ENCODE results near the gene CASP8. TPM values are rescaled to one million over a fixed set of nuclear protein-coding genes. Genes with fewer than 3 reads are reported as not detected.

The CASP8 gene
- total RNA-seq, 2 experiments from 2014 or later, result 172 to 175 TPM

GRCh38 chr2:201262718-201263117, 2.4 kb downstream of the CASP8 start:
- Mint-ChIP-seq H3K4me3 (peak overlapping the region; percentile 87), H3K27ac (peak overlapping the region; percentile 97), H3K36me3 (ENCODE audit: low read depth) (peaks cover 66% of the 10 kb centered on the region), H3K4me1 (ENCODE audit: low read depth) (peaks cover 80% of the 10 kb centered on the region), H3K9me3 (no peaks in the 10 kb centered on the region), H3K27me3 (no peaks in the 10 kb centered on the region)
- H3K9me3 ChIP-seq (ENCODE audit: control insufficient read depth in 1 of 2, insufficient read depth in 1 of 2, low read length in 2 of 2), result no peaks in the 10 kb centered on the region
- peak overlapping the region; percentile 87 for H3K4me3 ChIP-seq (ENCODE audit: low read length)
- TF ChIP-seq, protein P1, sequence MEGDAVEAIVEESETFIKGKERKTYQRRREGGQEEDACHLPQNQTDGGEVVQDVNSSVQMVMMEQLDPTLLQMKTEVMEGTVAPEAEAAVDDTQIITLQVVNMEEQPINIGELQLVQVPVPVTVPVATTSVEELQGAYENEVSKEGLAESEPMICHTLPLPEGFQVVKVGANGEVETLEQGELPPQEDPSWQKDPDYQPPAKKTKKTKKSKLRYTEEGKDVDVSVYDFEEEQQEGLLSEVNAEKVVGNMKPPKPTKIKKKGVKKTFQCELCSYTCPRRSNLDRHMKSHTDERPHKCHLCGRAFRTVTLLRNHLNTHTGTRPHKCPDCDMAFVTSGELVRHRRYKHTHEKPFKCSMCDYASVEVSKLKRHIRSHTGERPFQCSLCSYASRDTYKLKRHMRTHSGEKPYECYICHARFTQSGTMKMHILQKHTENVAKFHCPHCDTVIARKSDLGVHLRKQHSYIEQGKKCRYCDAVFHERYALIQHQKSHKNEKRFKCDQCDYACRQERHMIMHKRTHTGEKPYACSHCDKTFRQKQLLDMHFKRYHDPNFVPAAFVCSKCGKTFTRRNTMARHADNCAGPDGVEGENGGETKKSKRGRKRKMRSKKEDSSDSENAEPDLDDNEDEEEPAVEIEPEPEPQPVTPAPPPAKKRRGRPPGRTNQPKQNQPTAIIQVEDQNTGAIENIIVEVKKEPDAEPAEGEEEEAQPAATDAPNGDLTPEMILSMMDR (IDR thresholded peaks at IDR 0.05), result no peak
- peaks cover 68% of the 10 kb centered on the region for H3K4me1 ChIP-seq (ENCODE audit: insufficient read depth, low read length)
- intact Hi-C loops (cut with DNase I, micrococcal nuclease), result loop anchor here (2.0 to 5.0 kb wide), 2 partner anchors 16 to 190 kb away; partner anchors contain the start of genes STRADB (in 1 of the 2) and TRAK2 (in 1 of the 2)
- CTCF ChIA-PET, result interaction anchor here (2.7 to 9.0 kb wide), 2 partner anchors 26 to 29 kb away, joined by 11 to 86 read pairs; no protein-coding TSS in a partner anchor
- ATAC-seq (ENCODE audit: poor library complexity) (no peak), DNase-seq (peak in 4 of 14 experiments; percentile 23 to 54 (median 36))
- peaks cover 25% of the 10 kb centered on the region for H3K36me3 ChIP-seq (ENCODE audit: insufficient read depth, low read length)
- no peaks in the 10 kb centered on the region for H3K27me3 ChIP-seq (ENCODE audit: control insufficient read depth in 1 of 2, insufficient read depth in 2 of 2, low read length in 2 of 2)
- peak overlapping the region; percentile 38 to 48 for H3K27ac ChIP-seq (ENCODE audit: low read depth in 1 of 2, low read length in 2 of 2)
- POLR2A ChIA-PET, result interaction anchor here (1.2 to 6.4 kb wide), 9 partner anchors 10 to 101 kb away, joined by 4 to 78 read pairs (median 7); no protein-coding TSS in a partner anchor

GRCh38 chr2:201263779-201264178, 3.4 kb downstream of the CASP8 start:
- H3K36me3 Mint-ChIP-seq (ENCODE audit: low read depth), result peaks cover 64% of the 10 kb centered on the region

GRCh38 chr2:201264472-201265173, 4.3 kb downstream of the CASP8 start:
- Mint-ChIP-seq H3K27ac (peak overlapping the region; percentile 97), H3K36me3 (ENCODE audit: low read depth) (peaks cover 72% of the 10 kb centered on the region), H3K4me1 (ENCODE audit: low read depth) (peaks cover 82% of the 10 kb centered on the region), H3K27me3 (no peaks in the 10 kb centered on the region), H3K4me3 (peak overlapping the region; percentile 87), H3K9me3 (no peaks in the 10 kb centered on the region)
- DNase-seq (no peak), ATAC-seq (ENCODE audit: poor library complexity) (no peak)
- peaks cover 44% of the 10 kb centered on the region for H3K36me3 ChIP-seq (ENCODE audit: insufficient read depth, low read length)
- intact Hi-C loops (cut with DNase I, micrococcal nuclease), result loop anchor here in 1 of 2 experiments (5.0 kb wide), 1 partner anchor 188 kb away; the partner anchor contains the start of genes STRADB and TRAK2
- ChIA-PET CTCF (interaction anchor here (1.2 to 9.0 kb wide), 3 partner anchors 13 to 99 kb away, joined by 3 to 86 read pairs (median 5); no protein-coding TSS in a partner anchor), POLR2A (interaction anchor here (0.8 to 5.4 kb wide), 8 partner anchors 12 to 82 kb away, joined by 3 to 38 read pairs (median 4); partner anchors contain the start of gene CASP10)
- H3K27me3 ChIP-seq (ENCODE audit: control insufficient read depth in 1 of 2, insufficient read depth in 2 of 2, low read length in 2 of 2), result no peaks in the 10 kb centered on the region
- H3K4me3 ChIP-seq (ENCODE audit: low read length), result peak overlapping the region; percentile 24
- H3K27ac ChIP-seq (ENCODE audit: low read depth in 1 of 2, low read length in 2 of 2), result peak overlapping the region in 1 of 2 donors; percentile 20
- TF ChIP-seq, protein P1 (IDR thresholded peaks at IDR 0.05), result no peak
- H3K4me1 ChIP-seq (ENCODE audit: insufficient read depth, low read length), result peaks cover 70% of the 10 kb centered on the region
- no peaks in the 10 kb centered on the region for H3K9me3 ChIP-seq (ENCODE audit: control insufficient read depth in 1 of 2, insufficient read depth in 1 of 2, low read length in 2 of 2)

More at GRCh38 chr2:201263779-201264178, 3.4 kb downstream of the CASP8 start:
- Mint-ChIP-seq H3K9me3 (no peaks in the 10 kb centered on the region), H3K4me1 (ENCODE audit: low read depth) (peaks cover 75% of the 10 kb centered on the region), H3K27me3 (no peaks in the 10 kb centered on the region), H3K27ac (peak overlapping the region; percentile 97), H3K4me3 (peak overlapping the region; percentile 87)
- ATAC-seq (ENCODE audit: poor library complexity) (peak; percentile 11), DNase-seq (peak in 4 of 14 experiments; percentile 27 to 63 (median 32))
- Histone ChIP-seq H3K4me3 (ENCODE audit: low read length) (peak overlapping the region; percentile 87), H3K9me3 (ENCODE audit: control insufficient read depth in 1 of 2, insufficient read depth in 1 of 2, low read length in 2 of 2) (no peaks in the 10 kb centered on the region), H3K27me3 (ENCODE audit: control insufficient read depth in 1 of 2, insufficient read depth in 2 of 2, low read length in 2 of 2) (no peaks in the 10 kb centered on the region), H3K27ac (ENCODE audit: low read depth in 1 of 2, low read length in 2 of 2) (peak overlapping the region in 1 of 2 donors; percentile 20), H3K36me3 (ENCODE audit: insufficient read depth, low read length) (peaks cover 35% of the 10 kb centered on the region), H3K4me1 (ENCODE audit: insufficient read depth, low read length) (peaks cover 69% of the 10 kb centered on the region)
- CTCF ChIA-PET, result interaction anchor here (1.2 to 9.0 kb wide), 3 partner anchors 14 to 100 kb away, joined by 3 to 86 read pairs (median 5); no protein-coding TSS in a partner anchor
- intact Hi-C loops (cut with DNase I, micrococcal nuclease), result loop anchor here (2.0 to 5.0 kb wide), 2 partner anchors 15 to 189 kb away; partner anchors contain the start of genes STRADB (in 1 of the 2) and TRAK2 (in 1 of the 2)
- POLR2A ChIA-PET, result interaction anchor here (0.8 to 5.4 kb wide), 11 partner anchors 11 to 86 kb away, joined by 3 to 38 read pairs (median 4); partner anchors contain the start of gene CASP10
- TF ChIP-seq, protein P1 (IDR thresholded peaks at IDR 0.05), result no peak
